ENCODE measurements around the gene LPXN. TPM values are rescaled to one million over a fixed set of nuclear protein-coding genes. Genes with fewer than 3 reads are reported as not detected.

The LPXN gene
- total RNA-seq, 1 experiment from 2014 or later = 2.1 TPM

- TF ChIP-seq ZNF532 (CRISPR knock-in tag; IDR thresholded peaks at IDR 0.05; ENCODE audit: borderline replicate concordance) = no peak
- TF ChIP-seq IRF2 (CRISPR knock-in tag; IDR thresholded peaks at IDR 0.05; ENCODE audit: borderline replicate concordance, low read depth) = no peak
- TF ChIP-seq NFATC4 (CRISPR knock-in tag; IDR thresholded peaks at IDR 0.05) = no peak
- TF ChIP-seq ZNF232 (CRISPR knock-in tag; IDR thresholded peaks at IDR 0.05) = no peak
- TF ChIP-seq USF1 (CRISPR knock-in tag; IDR thresholded peaks at IDR 0.05) = no peak
- no peak for TF ChIP-seq NFYB (CRISPR knock-in tag; conservative IDR thresholded peaks at IDR 0.05; ENCODE audit: low read depth)
- no peak for TF ChIP-seq MYBL2 (CRISPR knock-in tag; IDR thresholded peaks at IDR 0.05)
- TF ChIP-seq OVOL2 (CRISPR knock-in tag; IDR thresholded peaks at IDR 0.05; ENCODE audit: borderline replicate concordance) = no peak
- no peak for TF ChIP-seq PRDM15 (CRISPR knock-in tag; IDR thresholded peaks at IDR 0.05)
- TF ChIP-seq ATF6 (CRISPR knock-in tag; IDR thresholded peaks at IDR 0.05) = no peak
These were observed 81.6 kb downstream of the LPXN start (continued) for GRCh38 chr11:58494101-58494500.

- CTCF ChIA-PET = no interaction called here
- DNase-seq (ENCODE audit: low spot score) (no peak), ATAC-seq (no peak)
- no peaks in the 10 kb centered on the region for H3K36me3 Mint-ChIP-seq
- H3K4me1 Mint-ChIP-seq = no peaks in the 10 kb centered on the region
- H3K9me3 Mint-ChIP-seq = no peaks in the 10 kb centered on the region
- no peaks in the 10 kb centered on the region for H3K27me3 Mint-ChIP-seq (ENCODE audit: low read depth)
- H3K4me3 Mint-ChIP-seq = no peak overlapping the region
- POLR2A ChIA-PET = no interaction called here
- no peak overlapping the region for H3K27ac Mint-ChIP-seq
- TF ChIP-seq ELF4 (CRISPR knock-in tag; IDR thresholded peaks at IDR 0.05; ENCODE audit: low read depth) (no peak), ESRRA (CRISPR knock-in tag; IDR thresholded peaks at IDR 0.05; ENCODE audit: borderline replicate concordance) (no peak), IRF1 (CRISPR knock-in tag; IDR thresholded peaks at IDR 0.05) (no peak), CREB1 (CRISPR knock-in tag; IDR thresholded peaks at IDR 0.05) (no peak), ZNF263 (CRISPR knock-in tag; IDR thresholded peaks at IDR 0.05; ENCODE audit: low read depth) (no peak), MXD4 (CRISPR knock-in tag; IDR thresholded peaks at IDR 0.05; ENCODE audit: borderline replicate concordance) (no peak), ATF6 (CRISPR knock-in tag; IDR thresholded peaks at IDR 0.05) (no peak), ZNF396 (CRISPR knock-in tag; IDR thresholded peaks at IDR 0.05; ENCODE audit: borderline replicate concordance) (no peak), SMAD3 (CRISPR knock-in tag; IDR thresholded peaks at IDR 0.05; ENCODE audit: borderline replicate concordance) (no peak), E2F4 (CRISPR knock-in tag; IDR thresholded peaks at IDR 0.05; ENCODE audit: borderline replicate concordance, low read depth) (no peak), PREB (CRISPR knock-in tag; IDR thresholded peaks at IDR 0.05; ENCODE audit: borderline replicate concordance) (no peak), RELA (CRISPR knock-in tag; IDR thresholded peaks at IDR 0.05; ENCODE audit: borderline replicate concordance) (no peak)
These were observed 82.0 kb downstream of the LPXN start for GRCh38 chr11:58493676-58494075.
